ENCODE results near the gene TAF4.

- TF ChIP-seq, protein P1, sequence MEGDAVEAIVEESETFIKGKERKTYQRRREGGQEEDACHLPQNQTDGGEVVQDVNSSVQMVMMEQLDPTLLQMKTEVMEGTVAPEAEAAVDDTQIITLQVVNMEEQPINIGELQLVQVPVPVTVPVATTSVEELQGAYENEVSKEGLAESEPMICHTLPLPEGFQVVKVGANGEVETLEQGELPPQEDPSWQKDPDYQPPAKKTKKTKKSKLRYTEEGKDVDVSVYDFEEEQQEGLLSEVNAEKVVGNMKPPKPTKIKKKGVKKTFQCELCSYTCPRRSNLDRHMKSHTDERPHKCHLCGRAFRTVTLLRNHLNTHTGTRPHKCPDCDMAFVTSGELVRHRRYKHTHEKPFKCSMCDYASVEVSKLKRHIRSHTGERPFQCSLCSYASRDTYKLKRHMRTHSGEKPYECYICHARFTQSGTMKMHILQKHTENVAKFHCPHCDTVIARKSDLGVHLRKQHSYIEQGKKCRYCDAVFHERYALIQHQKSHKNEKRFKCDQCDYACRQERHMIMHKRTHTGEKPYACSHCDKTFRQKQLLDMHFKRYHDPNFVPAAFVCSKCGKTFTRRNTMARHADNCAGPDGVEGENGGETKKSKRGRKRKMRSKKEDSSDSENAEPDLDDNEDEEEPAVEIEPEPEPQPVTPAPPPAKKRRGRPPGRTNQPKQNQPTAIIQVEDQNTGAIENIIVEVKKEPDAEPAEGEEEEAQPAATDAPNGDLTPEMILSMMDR (IDR thresholded peaks at IDR 0.05) = no peak
- TF ChIP-seq EP300 (IDR thresholded peaks at IDR 0.05) (no peak), POLR2AphosphoS5 (IDR thresholded peaks at IDR 0.05) (no peak), POLR2A (IDR thresholded peaks at IDR 0.05) (no peak)
Measured at GRCh38 chr20:61968932-61969331, 96.7 kb downstream of the TAF4 start.

Measured in sigmoid colon (tissue), 4 donors.